ENCODE measurements around the gene F12. TPM values are rescaled to one million over a fixed set of nuclear protein-coding genes. Genes with fewer than 3 reads are reported as not detected.
"Not testable (repeated sequence)": the region's sequence is repeated elsewhere in the genome, so short reads cannot be mapped to it uniquely, and the experiment has no call there.

Gene F12
- total RNA-seq, 1 donor from 2014 or later = not detected

DNA sequence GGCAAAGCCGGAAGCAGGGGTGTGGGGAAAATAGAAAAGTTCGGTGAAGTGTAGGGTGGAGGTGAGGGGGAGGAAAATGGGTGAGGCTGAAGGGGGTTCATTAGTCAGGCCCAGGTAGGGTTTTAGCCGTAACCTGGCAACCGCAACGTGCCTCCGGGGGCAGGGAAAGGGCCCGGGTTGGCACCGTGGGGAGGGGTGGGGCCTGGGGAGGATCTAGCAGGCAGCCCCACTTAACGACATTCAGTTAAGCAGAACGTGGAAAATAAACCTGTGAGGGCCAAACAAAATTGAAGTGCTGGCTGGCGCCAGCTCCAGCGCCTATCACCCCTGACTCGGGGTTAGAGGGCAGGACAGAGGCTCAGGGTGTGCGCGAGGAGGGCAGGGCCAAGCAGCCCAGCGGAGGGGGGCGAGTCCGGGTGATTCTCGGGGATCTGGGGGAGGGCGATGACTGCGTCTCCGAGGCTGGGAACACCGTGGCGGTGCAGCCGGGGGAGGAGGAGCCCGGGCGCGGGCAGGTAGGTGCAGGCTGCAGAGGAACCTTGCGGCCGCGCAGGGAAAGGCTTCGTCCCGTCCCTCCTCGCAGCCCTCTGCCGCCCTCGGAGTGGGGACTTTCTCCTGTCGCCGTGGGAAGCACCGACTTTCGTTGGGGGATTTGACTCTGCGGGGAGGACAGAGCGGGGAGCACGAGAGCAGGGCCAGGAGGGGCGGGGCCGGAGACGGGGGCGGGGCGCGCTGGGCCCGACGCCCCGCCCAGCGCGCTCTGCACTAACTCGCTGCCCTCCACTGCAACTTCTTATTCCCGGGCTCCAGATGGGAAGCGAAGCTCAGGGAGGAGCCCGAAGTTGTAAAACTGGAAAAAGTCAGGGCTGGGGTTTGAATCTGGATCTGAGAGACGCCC lies 46.5 kb downstream of the F12 start:
- Histone ChIP-seq H3K27ac (no peak overlapping the region), H3K4me3 (peak overlapping the region; percentile 53 to 66), H3K27me3 (no peaks in the 10 kb centered on the region), H3K36me3 (no peaks in the 10 kb centered on the region), H3K4me1 (peaks cover 7 to 18% of the 10 kb centered on the region in 2 donors), H3K9me3 (no peaks in the 10 kb centered on the region)
- intact Hi-C loops (cut with DNase I) = no loop called here
- TF ChIP-seq, protein P1, sequence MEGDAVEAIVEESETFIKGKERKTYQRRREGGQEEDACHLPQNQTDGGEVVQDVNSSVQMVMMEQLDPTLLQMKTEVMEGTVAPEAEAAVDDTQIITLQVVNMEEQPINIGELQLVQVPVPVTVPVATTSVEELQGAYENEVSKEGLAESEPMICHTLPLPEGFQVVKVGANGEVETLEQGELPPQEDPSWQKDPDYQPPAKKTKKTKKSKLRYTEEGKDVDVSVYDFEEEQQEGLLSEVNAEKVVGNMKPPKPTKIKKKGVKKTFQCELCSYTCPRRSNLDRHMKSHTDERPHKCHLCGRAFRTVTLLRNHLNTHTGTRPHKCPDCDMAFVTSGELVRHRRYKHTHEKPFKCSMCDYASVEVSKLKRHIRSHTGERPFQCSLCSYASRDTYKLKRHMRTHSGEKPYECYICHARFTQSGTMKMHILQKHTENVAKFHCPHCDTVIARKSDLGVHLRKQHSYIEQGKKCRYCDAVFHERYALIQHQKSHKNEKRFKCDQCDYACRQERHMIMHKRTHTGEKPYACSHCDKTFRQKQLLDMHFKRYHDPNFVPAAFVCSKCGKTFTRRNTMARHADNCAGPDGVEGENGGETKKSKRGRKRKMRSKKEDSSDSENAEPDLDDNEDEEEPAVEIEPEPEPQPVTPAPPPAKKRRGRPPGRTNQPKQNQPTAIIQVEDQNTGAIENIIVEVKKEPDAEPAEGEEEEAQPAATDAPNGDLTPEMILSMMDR (IDR thresholded peaks at IDR 0.05) = no peak
- no peak for DNase-seq (ENCODE audit: low spot score in 2 of 2)

DNA sequence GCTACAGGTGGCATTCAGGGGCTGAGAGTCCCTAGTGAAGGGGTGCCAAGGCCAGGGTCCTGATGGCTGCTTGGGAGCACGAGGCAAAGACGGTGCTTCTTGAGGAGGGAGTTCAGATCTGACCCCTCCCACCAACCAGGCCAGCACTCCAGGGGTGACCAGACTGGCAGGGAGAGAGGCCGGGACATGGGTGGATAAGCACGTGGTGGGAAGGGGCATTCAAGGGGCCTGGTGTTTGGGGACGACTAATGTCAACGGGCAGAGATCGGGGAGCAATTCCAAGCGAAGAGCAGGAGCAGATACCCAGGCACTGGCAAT lies 47.1 kb downstream of the F12 start:
- Histone ChIP-seq H3K4me3 (no peak overlapping the region), H3K9me3 (no peaks in the 10 kb centered on the region), H3K27ac (no peak overlapping the region), H3K27me3 (no peaks in the 10 kb centered on the region), H3K4me1 (peaks cover 5 to 14% of the 10 kb centered on the region in 2 donors), H3K36me3 (no peaks in the 10 kb centered on the region)
- DNase-seq (ENCODE audit: low spot score in 2 of 2) = no peak
- TF ChIP-seq, protein P1 (IDR thresholded peaks at IDR 0.05) = no peak
- intact Hi-C loops (cut with DNase I) = no loop called here

DNA sequence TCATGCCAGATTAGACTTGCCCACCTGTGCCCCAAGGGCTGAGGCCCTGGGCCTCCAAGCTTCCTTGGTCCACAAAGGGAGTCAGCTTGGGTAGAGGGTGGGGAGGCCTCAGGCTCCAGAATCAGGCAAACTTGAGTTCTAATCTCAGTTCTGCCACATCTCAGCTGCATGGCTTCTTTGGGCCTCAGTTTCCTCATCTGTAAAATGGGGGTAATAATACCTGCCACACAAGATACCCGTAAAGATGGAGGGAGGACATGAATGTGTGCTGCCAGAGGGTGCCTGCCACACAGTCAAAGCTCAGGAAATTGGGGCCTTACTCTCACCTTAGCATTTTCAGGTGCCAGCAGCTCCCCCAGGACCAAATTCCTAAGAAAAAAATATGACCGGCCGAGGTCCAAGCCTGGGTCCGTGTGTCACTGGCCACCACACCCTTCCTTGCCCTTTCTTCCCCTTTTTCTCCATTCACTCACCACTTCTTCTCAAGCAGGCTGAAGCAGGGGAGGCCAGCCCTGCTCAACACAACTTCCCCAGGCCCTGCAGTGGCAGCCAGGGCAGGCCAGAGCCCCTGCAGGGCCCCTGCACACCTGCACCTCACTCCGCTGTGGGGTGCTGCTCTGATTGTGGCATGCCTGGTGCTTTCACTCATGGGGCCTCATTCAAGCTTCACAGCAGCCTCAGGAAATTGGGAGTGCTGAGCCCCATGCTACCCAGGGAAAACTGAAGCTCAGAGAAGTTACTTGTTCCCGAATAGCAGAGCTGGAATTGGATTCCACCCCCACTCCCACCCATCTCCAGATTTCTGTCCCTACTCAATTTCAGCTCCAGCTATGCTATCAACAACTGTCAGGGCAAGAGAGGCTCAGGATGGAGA lies 47.7 kb downstream of the F12 start:
- no peak for DNase-seq (ENCODE audit: low spot score in 2 of 2)
- H3K27ac ChIP-seq = no peak overlapping the region
- H3K9me3 ChIP-seq = no peaks in the 10 kb centered on the region
- peaks cover 5 to 14% of the 10 kb centered on the region in 2 donors for H3K4me1 ChIP-seq
- H3K4me3 ChIP-seq = no peak overlapping the region
- TF ChIP-seq, protein P1 (IDR thresholded peaks at IDR 0.05) = no peak
- intact Hi-C loops (cut with DNase I) = no loop called here
- H3K27me3 ChIP-seq = no peaks in the 10 kb centered on the region
- no peaks in the 10 kb centered on the region for H3K36me3 ChIP-seq

DNA sequence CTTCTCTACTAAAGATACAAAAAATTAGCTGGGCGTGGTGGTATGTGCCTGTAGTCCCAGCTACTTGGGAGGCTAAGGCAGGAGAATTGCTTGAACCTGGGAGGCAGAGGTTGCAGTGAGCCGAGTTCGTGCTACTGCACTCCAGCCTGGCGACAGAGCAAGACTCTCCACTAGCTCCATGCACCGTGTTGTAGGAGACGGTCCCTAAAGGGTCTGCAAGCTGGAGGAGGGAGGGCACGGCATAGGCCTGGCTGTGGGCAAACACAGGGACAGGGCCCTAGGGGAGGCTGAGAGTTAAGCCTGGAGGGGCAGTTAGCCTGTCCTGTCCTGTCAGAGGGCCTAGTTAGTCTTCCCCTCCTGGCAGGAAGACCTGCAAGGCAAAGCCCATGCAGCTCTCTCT lies 48.6 kb downstream of the F12 start:
- H3K4me1 ChIP-seq; H3K27me3 ChIP-seq; intact Hi-C loops (cut with DNase I); H3K27ac ChIP-seq; H3K9me3 ChIP-seq; H3K4me3 ChIP-seq; H3K36me3 ChIP-seq; DNase-seq (ENCODE audit: low spot score in 2 of 2): not testable (repeated sequence)

DNA sequence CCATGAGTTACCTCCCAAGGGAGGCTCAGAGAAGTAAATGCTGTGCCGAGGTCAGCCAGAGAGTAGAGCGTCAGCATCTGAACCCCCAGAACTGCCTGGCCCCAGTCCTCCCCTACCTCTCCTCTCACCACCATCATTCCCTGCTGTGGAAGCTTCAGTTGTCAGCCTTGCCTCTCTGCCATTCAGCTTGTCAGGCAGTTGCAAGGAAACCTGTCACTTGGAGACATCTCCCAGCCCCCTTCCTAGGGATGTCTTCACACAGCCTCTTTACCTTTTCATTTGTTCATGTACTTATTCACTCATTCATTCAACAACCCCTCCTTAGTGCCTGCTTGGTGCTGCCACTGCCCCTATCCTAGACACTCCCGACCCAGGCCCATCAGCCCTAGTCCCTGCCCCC lies 49.5 kb downstream of the F12 start:
- H3K4me3 ChIP-seq = no peak overlapping the region
- no peak overlapping the region for H3K27ac ChIP-seq
- no peaks in the 10 kb centered on the region for H3K36me3 ChIP-seq
- no peak for DNase-seq (ENCODE audit: low spot score in 2 of 2)
- TF ChIP-seq, protein P1 (IDR thresholded peaks at IDR 0.05) = no peak
- H3K9me3 ChIP-seq = no peaks in the 10 kb centered on the region
- no peaks in the 10 kb centered on the region for H3K27me3 ChIP-seq
- H3K4me1 ChIP-seq = peaks cover 0 to 9% of the 10 kb centered on the region in 2 donors
- intact Hi-C loops (cut with DNase I) = no loop called here

DNA sequence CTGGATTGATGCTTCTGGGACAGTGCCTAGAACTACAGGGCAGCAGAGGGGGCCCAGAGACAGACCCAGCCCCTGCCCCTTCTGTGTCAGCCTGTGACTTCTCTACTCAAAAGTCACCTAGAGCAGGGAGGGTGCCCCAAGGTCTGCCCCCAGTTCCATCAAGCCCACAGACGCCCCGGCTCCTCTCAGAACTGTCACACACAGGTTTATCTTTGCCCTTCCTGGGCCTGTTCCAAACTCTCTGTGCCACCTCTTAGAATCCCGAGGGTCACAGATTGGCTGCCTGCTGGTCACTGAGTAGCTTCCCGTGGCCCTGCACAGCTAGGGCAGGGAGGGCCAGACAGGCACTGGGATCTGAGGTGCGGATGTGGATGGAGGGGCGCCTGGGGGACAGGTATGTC lies 49.9 kb downstream of the F12 start:
- H3K27ac ChIP-seq = no peak overlapping the region
- TF ChIP-seq, protein P1 (IDR thresholded peaks at IDR 0.05) = no peak
- no peaks in the 10 kb centered on the region for H3K36me3 ChIP-seq
- H3K27me3 ChIP-seq = no peaks in the 10 kb centered on the region
- H3K4me3 ChIP-seq = no peak overlapping the region
- intact Hi-C loops (cut with DNase I) = no loop called here
- DNase-seq (ENCODE audit: low spot score in 2 of 2) = no peak
- no peaks in the 10 kb centered on the region for H3K9me3 ChIP-seq
- H3K4me1 ChIP-seq = peaks cover 0 to 9% of the 10 kb centered on the region in 2 donors
